ENCODE results near the gene ARMC9. TPM values are rescaled to one million over a fixed set of nuclear protein-coding genes. Genes with fewer than 3 reads are reported as not detected.
A peak's percentile ranks its signal among the peaks of the same experiment; 100 is the strongest.

The ARMC9 gene
- total and polyA plus RNA-seq, 2 of the 13 experiments (the other 11 are each of a cell fraction or from before 2014, with no cell fraction given): 9.1 to 12.8 TPM

- TF ChIP-seq ZNF761 (CRISPR knock-in tag; conservative IDR thresholded peaks at IDR 0.05) (0 out of 2 replicates have a peak, but pooled peaks have one; percentile 28), DNMT3B (CRISPR knock-in tag; conservative IDR thresholded peaks at IDR 0.05) (0 out of 2 replicates have a peak, but pooled peaks have one; percentile 43), NR3C1 (CRISPR knock-in tag; IDR thresholded peaks at IDR 0.05) (no peak), ZNF501 (CRISPR knock-in tag; IDR thresholded peaks at IDR 0.05) (peak; percentile 84), ERF (CRISPR knock-in tag; IDR thresholded peaks at IDR 0.05) (peak; percentile 51; the same call in 1 of the 2 replicates), RXRA (CRISPR knock-in tag; IDR thresholded peaks at IDR 0.05) (0 out of 2 replicates have a peak, but pooled peaks have one; percentile 34), FOXO1 (CRISPR knock-in tag; IDR thresholded peaks at IDR 0.05) (peak; percentile 41; the same call in 1 of the 2 replicates), FOSL2 (CRISPR knock-in tag; IDR thresholded peaks at IDR 0.05) (peak; percentile 40; the same call in 1 of the 2 replicates), KAT7 (CRISPR knock-in tag; IDR thresholded peaks at IDR 0.05; ENCODE audit: borderline replicate concordance) (no peak), IRF1 (CRISPR knock-in tag; IDR thresholded peaks at IDR 0.05; ENCODE audit: low read depth) (no peak), MYNN (CRISPR knock-in tag; IDR thresholded peaks at IDR 0.05; ENCODE audit: low read depth) (0 out of 2 replicates have a peak, but pooled peaks have one; percentile 45), ZIK1 (CRISPR knock-in tag; IDR thresholded peaks at IDR 0.05; ENCODE audit: borderline replicate concordance, low read depth) (no peak), ZNF572 (CRISPR knock-in tag; IDR thresholded peaks at IDR 0.05) (peak; percentile 91), GABPB1 (CRISPR knock-in tag; IDR thresholded peaks at IDR 0.05) (peak; percentile 34; the same call in 1 of the 2 replicates), ZNF205 (CRISPR knock-in tag; IDR thresholded peaks at IDR 0.05) (peak; percentile 66; the same call in 1 of the 2 replicates), YY1 (IDR thresholded peaks at IDR 0.05; ENCODE audit: insufficient read depth, insufficient replicate concordance, low read depth, low read length) (peak; percentile 18), ZNF746 (CRISPR knock-in tag; IDR thresholded peaks at IDR 0.05) (0 out of 2 replicates have a peak, but pooled peaks have one; percentile 23), ASH2L (IDR thresholded peaks at IDR 0.05; ENCODE audit: insufficient read length, low read depth, low read length) (peak; percentile 43), CTCF (CRISPR knock-in tag; IDR thresholded peaks at IDR 0.05) (peak; percentile 95)
- TF ChIP-seq, protein P1, sequence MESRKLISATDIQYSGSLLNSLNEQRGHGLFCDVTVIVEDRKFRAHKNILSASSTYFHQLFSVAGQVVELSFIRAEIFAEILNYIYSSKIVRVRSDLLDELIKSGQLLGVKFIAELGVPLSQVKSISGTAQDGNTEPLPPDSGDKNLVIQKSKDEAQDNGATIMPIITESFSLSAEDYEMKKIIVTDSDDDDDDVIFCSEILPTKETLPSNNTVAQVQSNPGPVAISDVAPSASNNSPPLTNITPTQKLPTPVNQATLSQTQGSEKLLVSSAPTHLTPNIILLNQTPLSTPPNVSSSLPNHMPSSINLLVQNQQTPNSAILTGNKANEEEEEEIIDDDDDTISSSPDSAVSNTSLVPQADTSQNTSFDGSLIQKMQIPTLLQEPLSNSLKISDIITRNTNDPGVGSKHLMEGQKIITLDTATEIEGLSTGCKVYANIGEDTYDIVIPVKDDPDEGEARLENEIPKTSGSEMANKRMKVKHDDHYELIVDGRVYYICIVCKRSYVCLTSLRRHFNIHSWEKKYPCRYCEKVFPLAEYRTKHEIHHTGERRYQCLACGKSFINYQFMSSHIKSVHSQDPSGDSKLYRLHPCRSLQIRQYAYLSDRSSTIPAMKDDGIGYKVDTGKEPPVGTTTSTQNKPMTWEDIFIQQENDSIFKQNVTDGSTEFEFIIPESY (CRISPR knock-in tag; IDR thresholded peaks at IDR 0.05): peak; percentile 62; the same call in 1 of the 2 replicates
- TF ChIP-seq, protein P2, sequence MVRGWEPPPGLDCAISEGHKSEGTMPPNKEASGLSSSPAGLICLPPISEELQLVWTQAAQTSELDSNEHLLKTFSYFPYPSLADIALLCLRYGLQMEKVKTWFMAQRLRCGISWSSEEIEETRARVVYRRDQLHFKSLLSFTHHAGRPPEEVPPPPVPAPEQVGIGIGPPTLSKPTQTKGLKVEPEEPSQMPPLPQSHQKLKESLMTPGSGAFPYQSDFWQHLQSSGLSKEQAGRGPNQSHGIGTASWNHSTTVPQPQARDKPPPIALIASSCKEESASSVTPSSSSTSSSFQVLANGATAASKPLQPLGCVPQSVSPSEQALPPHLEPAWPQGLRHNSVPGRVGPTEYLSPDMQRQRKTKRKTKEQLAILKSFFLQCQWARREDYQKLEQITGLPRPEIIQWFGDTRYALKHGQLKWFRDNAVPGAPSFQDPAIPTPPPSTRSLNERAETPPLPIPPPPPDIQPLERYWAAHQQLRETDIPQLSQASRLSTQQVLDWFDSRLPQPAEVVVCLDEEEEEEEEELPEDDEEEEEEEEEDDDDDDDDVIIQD (CRISPR knock-in tag; IDR thresholded peaks at IDR 0.05; ENCODE audit: low read depth): peak; percentile 51; the same call in 1 of the 2 replicates
- TF ChIP-seq, protein P3, sequence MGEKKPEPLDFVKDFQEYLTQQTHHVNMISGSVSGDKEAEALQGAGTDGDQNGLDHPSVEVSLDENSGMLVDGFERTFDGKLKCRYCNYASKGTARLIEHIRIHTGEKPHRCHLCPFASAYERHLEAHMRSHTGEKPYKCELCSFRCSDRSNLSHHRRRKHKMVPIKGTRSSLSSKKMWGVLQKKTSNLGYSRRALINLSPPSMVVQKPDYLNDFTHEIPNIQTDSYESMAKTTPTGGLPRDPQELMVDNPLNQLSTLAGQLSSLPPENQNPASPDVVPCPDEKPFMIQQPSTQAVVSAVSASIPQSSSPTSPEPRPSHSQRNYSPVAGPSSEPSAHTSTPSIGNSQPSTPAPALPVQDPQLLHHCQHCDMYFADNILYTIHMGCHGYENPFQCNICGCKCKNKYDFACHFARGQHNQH (CRISPR knock-in tag; IDR thresholded peaks at IDR 0.05): peak; percentile 64; the same call in 1 of the 2 replicates
Measured at GRCh38 chr2:231297108-231297908, 98.9 kb downstream of the ARMC9 start (continued).

Data from HepG2 (cell line).